Fibroblast of mammary gland (primary cell): Measurements from ENCODE around the gene CERCAM.

Experiments used
- DNase-seq: peaks from one replicate; pipeline ENCODE4 v3.0.0-alpha.2; 2010; ENCODE audit warnings: low read depth
- H3K4me3 ChIP-seq: 2 replicates; pipeline ENCODE4 v1.5.1; 2011; ENCODE audit warnings: low read depth, mild to moderate bottlenecking, low read length, moderate library complexity; ENCODE audit not compliant: control insufficient read depth
- CTCF ChIP-seq: conservative IDR thresholded peaks from 2 replicates; pipeline ENCODE4 v1.5.1; 2011; ENCODE audit warnings: low read depth, low read length, inconsistent platforms; ENCODE audit not compliant: control insufficient read depth, insufficient read depth

The CERCAM gene

GRCh38 chr9:128424268-128424780, 3.7 kb downstream of the CERCAM start:
- H3K4me3 ChIP-seq = no peak overlapping the region
- DNase-seq = no peak
- TF ChIP-seq CTCF = no peak

GRCh38 chr9:128428644-128429512, 8.2 kb downstream of the CERCAM start:
- no peak for TF ChIP-seq CTCF
- DNase-seq = peak; percentile 68
- H3K4me3 ChIP-seq = no peak overlapping the region

GRCh38 chr9:128429513-128430086, 8.9 kb downstream of the CERCAM start:
- H3K4me3 ChIP-seq = no peak overlapping the region
- DNase-seq = no peak
- TF ChIP-seq CTCF = no peak

- H3K4me3 ChIP-seq = no peak overlapping the region
- TF ChIP-seq CTCF = no peak
- no peak for DNase-seq
Measured at GRCh38 chr9:128431207-128431606, 10.6 kb downstream of the CERCAM start.

- no peak overlapping the region for H3K4me3 ChIP-seq
- TF ChIP-seq CTCF = no peak
- DNase-seq = no peak
Measured at GRCh38 chr9:128434340-128434739, 13.7 kb downstream of the CERCAM start.

- no peak overlapping the region for H3K4me3 ChIP-seq
- no peak for TF ChIP-seq CTCF
- no peak for DNase-seq
Measured at GRCh38 chr9:128435611-128436010, 15.0 kb downstream of the CERCAM start.
